Ishikawa (cell line): ENCODE measurements around the gene SLC41A3.

Experiments used
- CEBPB ChIP-seq: IDR thresholded peaks from 2 replicates; pipeline ENCODE4 v1.6.1; 2012
- CREB1 ChIP-seq: IDR thresholded peaks from 2 replicates; pipeline ENCODE4 v1.6.1; 2012; ENCODE audit warnings: low read depth
- EGR1 ChIP-seq: IDR thresholded peaks from 2 replicates; pipeline ENCODE4 v1.6.1; 2012
- EP300 ChIP-seq: IDR thresholded peaks from 2 replicates; pipeline ENCODE4 v1.6.1; 2012; ENCODE audit warnings: borderline replicate concordance
- FOXM1 ChIP-seq: IDR thresholded peaks from 2 replicates; pipeline ENCODE4 v1.6.1; 2012; ENCODE audit warnings: low read depth, borderline replicate concordance
- MAX ChIP-seq: IDR thresholded peaks from 2 replicates; pipeline ENCODE4 v1.6.1; 2012
- NFIC ChIP-seq: IDR thresholded peaks from 2 replicates; pipeline ENCODE4 v1.6.1; 2012
- RAD21 ChIP-seq: IDR thresholded peaks from 2 replicates; pipeline ENCODE4 v1.6.1; 2012; ENCODE audit warnings: low read depth
- REST ChIP-seq: IDR thresholded peaks from 2 replicates; pipeline ENCODE4 v1.6.1; 2012; ENCODE audit warnings: low read depth, mild to moderate bottlenecking
- TAF1 ChIP-seq: IDR thresholded peaks from 2 replicates; pipeline ENCODE4 v1.6.1; 2012; ENCODE audit warnings: low read depth, mild to moderate bottlenecking
- TCF12 ChIP-seq: IDR thresholded peaks from 2 replicates; pipeline ENCODE4 v1.6.1; 2012; ENCODE audit warnings: low read depth
- TEAD4 ChIP-seq: IDR thresholded peaks from 2 replicates; pipeline ENCODE4 v1.6.1; 2012
- USF1 ChIP-seq: IDR thresholded peaks from 2 replicates; pipeline ENCODE4 v1.6.1; 2012
- YY1 ChIP-seq: IDR thresholded peaks from 2 replicates; pipeline ENCODE4 v1.6.1; 2012; ENCODE audit warnings: low read depth
- ZBTB7A ChIP-seq: IDR thresholded peaks from 2 replicates; pipeline ENCODE4 v1.6.1; 2012; ENCODE audit warnings: low read depth

SLC41A3 gene

GRCh38 chr3:126083511-126083912 lies 412 bp downstream of the SLC41A3 start:
- TF ChIP-seq RAD21 (no peak), ZBTB7A (peak; percentile 69)

GRCh38 chr3:126083138-126083445 lies 832 bp downstream of the SLC41A3 start:
- TF ChIP-seq NFIC, result no peak
- no peak for TF ChIP-seq TAF1
- TF ChIP-seq TEAD4, result no peak
- TF ChIP-seq ZBTB7A, result no peak
- no peak for TF ChIP-seq YY1
- TF ChIP-seq RAD21, result no peak
- TF ChIP-seq REST, result no peak
- no peak for TF ChIP-seq FOXM1
- TF ChIP-seq TCF12, result no peak
- no peak for TF ChIP-seq USF1
- no peak for TF ChIP-seq MAX
- no peak for TF ChIP-seq CREB1
- TF ChIP-seq EP300, result no peak

GRCh38 chr3:126082362-126083137 lies 1.4 kb downstream of the SLC41A3 start:
- TF ChIP-seq CREB1 (no peak), RAD21 (no peak), MAX (no peak), EP300 (no peak), ZBTB7A (no peak), REST (no peak), NFIC (no peak), TCF12 (no peak), EGR1 (no peak)

- no peak for TF ChIP-seq FOXM1
- TF ChIP-seq MAX, result no peak
- TF ChIP-seq TEAD4, result no peak
- no peak for TF ChIP-seq USF1
- TF ChIP-seq NFIC, result no peak
- TF ChIP-seq ZBTB7A, result no peak
- TF ChIP-seq TAF1, result no peak
- no peak for TF ChIP-seq EP300
- no peak for TF ChIP-seq REST
Observed at GRCh38 chr3:126081618-126082361, 2.1 kb downstream of the SLC41A3 start.

GRCh38 chr3:126080970-126081369 lies 3.0 kb downstream of the SLC41A3 start:
- no peak for TF ChIP-seq EGR1
- no peak for TF ChIP-seq RAD21
- TF ChIP-seq CREB1, result no peak
- no peak for TF ChIP-seq YY1
- TF ChIP-seq ZBTB7A, result no peak
- no peak for TF ChIP-seq USF1
- TF ChIP-seq EP300, result no peak
- no peak for TF ChIP-seq NFIC
- no peak for TF ChIP-seq MAX
- TF ChIP-seq TAF1, result no peak
- no peak for TF ChIP-seq FOXM1
- TF ChIP-seq CEBPB, result no peak
- no peak for TF ChIP-seq TCF12
- no peak for TF ChIP-seq REST
